ENCODE measurements around the gene DNA2.
A peak's percentile ranks its signal among the peaks of the same experiment; 100 is the strongest.

The DNA2 gene

GRCh38 chr10:68423522-68423921, 48.3 kb downstream of the DNA2 start:
- peak; percentile 99 for ATAC-seq
- Mint-ChIP-seq H3K27ac (peak overlapping the region; percentile 72), H3K4me3 (peak overlapping the region; percentile 28), H3K36me3 (ENCODE audit: low read depth) (peaks cover 51% of the 10 kb centered on the region), H3K27me3 (no peaks in the 10 kb centered on the region), H3K9me3 (no peaks in the 10 kb centered on the region), H3K4me1 (peaks cover 20% of the 10 kb centered on the region)
- peak; percentile 60 for DNase-seq

- ATAC-seq (no peak), DNase-seq (no peak)
- H3K9me3 Mint-ChIP-seq: no peaks in the 10 kb centered on the region
- peaks cover 16% of the 10 kb centered on the region for H3K4me1 Mint-ChIP-seq
- H3K36me3 Mint-ChIP-seq (ENCODE audit: low read depth): peaks cover 54% of the 10 kb centered on the region
- no peak overlapping the region for H3K4me3 Mint-ChIP-seq
- no peaks in the 10 kb centered on the region for H3K27me3 Mint-ChIP-seq
- no peak overlapping the region for H3K27ac Mint-ChIP-seq
Observed at GRCh38 chr10:68419376-68419775, 52.4 kb downstream of the DNA2 start.

DNA sequence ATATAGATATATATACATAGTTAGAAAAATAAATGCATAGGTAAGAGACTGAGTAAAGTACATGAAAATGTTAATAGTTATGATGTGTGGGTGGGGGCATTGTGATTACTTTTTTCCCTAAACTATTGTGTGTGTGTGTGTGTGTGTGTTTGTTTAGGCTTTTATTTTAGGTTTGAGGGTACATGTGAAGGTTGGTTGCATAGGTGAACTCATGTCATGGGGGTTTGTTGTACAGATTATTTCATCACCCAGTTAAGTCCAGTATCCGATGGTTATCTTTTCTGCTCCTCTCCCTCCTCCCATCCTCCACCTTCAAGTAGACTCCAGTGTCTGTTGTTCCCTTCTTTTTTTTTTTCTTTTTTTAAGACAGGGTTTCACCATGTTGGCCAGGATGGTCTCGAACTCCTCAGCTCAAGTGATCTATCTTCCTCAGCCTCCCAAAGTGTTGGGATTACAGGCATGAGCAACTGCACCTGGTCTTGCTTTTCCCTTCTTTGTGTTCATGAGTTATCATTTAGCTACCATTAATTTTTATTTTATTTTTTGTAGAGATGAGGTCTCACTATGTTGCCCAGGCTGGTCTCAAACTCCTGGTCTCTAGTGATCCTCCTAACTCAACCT, 62.8 kb downstream of the DNA2 start:
- H3K9me3 Mint-ChIP-seq: no peaks in the 10 kb centered on the region
- peaks cover 21% of the 10 kb centered on the region for H3K4me1 Mint-ChIP-seq
- no peaks in the 10 kb centered on the region for H3K27me3 Mint-ChIP-seq
- peak overlapping the region; percentile 6 for H3K27ac Mint-ChIP-seq
- H3K4me3 Mint-ChIP-seq: no peak overlapping the region
- ATAC-seq: no peak
- peaks cover 7% of the 10 kb centered on the region for H3K36me3 Mint-ChIP-seq (ENCODE audit: low read depth)
- no peak for DNase-seq

DNA sequence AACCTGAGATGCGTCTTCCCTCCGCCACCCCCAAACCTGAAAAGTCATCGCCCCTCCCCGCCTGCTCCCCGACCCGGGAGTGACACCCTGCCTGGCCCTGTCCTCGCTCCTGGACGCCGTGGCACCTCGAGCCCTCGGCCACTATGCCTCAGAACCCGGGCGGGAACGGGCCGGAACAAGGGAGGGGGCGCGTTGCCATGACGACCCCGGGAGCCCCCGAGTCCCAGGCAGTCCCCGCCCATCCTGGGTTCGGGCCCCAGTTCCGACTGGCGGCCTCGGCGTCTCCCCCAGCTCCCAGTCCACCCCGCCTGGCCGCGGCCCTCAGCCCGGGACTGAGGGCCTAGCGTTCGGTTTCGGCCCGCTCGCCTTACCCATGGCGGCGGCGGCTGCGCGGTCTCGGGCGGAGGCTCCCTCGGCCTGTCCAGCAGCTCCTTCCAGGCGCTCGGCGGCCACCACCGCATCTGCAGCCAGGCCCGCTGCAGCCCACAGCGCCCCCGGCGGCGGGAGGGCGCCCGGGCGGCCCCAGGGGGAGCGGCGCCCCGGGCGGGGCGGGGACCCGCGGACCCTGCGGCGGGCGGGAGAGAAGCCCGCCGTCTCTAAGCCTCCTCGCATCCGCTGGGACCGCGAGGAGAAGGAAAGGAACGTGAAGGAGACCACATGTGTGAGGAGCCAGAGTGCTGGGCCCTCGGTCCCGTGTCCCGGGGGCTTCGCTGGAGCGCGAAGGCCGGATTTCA, 64.8 kb downstream of the DNA2 start, which contains the start of gene RUFY2:
TSS of gene RUFY2 (minus strand) at position 463 of the 734 bp plus-strand sequence. CDS start at position 375, 88 bp downstream.
- Mint-ChIP-seq H3K4me1 (peaks cover 21% of the 10 kb centered on the region), H3K27me3 (no peaks in the 10 kb centered on the region), H3K36me3 (ENCODE audit: low read depth) (no peaks in the 10 kb centered on the region), H3K4me3 (peak within 1 kb of the TSS; percentile 87), H3K9me3 (no peaks in the 10 kb centered on the region), H3K27ac (peak within 1 kb of the TSS; percentile 81)
- ATAC-seq (peak; percentile 95), DNase-seq (peak; percentile 81)

- Mint-ChIP-seq H3K27ac (peak overlapping the region; percentile 78), H3K4me1 (peaks cover 21% of the 10 kb centered on the region), H3K27me3 (no peaks in the 10 kb centered on the region), H3K36me3 (ENCODE audit: low read depth) (no peaks in the 10 kb centered on the region), H3K4me3 (peak overlapping the region; percentile 87), H3K9me3 (no peaks in the 10 kb centered on the region)
- DNase-seq (peak; percentile 52), ATAC-seq (peak; percentile 41)
Observed at GRCh38 chr10:68406111-68406814, 65.5 kb downstream of the DNA2 start.

GRCh38 chr10:68403701-68404100, 68.1 kb downstream of the DNA2 start:
- peaks cover 21% of the 10 kb centered on the region for H3K4me1 Mint-ChIP-seq
- no peaks in the 10 kb centered on the region for H3K27me3 Mint-ChIP-seq
- H3K9me3 Mint-ChIP-seq: no peaks in the 10 kb centered on the region
- no peak overlapping the region for H3K27ac Mint-ChIP-seq
- DNase-seq (no peak), ATAC-seq (no peak)
- H3K36me3 Mint-ChIP-seq (ENCODE audit: low read depth): peaks cover 7% of the 10 kb centered on the region
- no peak overlapping the region for H3K4me3 Mint-ChIP-seq

GRCh38 chr10:68402276-68402675, 69.5 kb downstream of the DNA2 start:
- peaks cover 7% of the 10 kb centered on the region for H3K36me3 Mint-ChIP-seq (ENCODE audit: low read depth)
- H3K4me3 Mint-ChIP-seq: no peak overlapping the region
- DNase-seq (no peak), ATAC-seq (no peak)
- no peak overlapping the region for H3K27ac Mint-ChIP-seq
- no peaks in the 10 kb centered on the region for H3K9me3 Mint-ChIP-seq
- peaks cover 15% of the 10 kb centered on the region for H3K4me1 Mint-ChIP-seq
- H3K27me3 Mint-ChIP-seq: no peaks in the 10 kb centered on the region

- no peak for ATAC-seq
- Mint-ChIP-seq H3K9me3 (no peaks in the 10 kb centered on the region), H3K4me1 (no peaks in the 10 kb centered on the region), H3K27me3 (no peaks in the 10 kb centered on the region), H3K27ac (no peak overlapping the region), H3K4me3 (no peak overlapping the region), H3K36me3 (ENCODE audit: low read depth) (peaks cover 13% of the 10 kb centered on the region)
- no peak for DNase-seq
Observed at GRCh38 chr10:68397005-68397404, 74.8 kb downstream of the DNA2 start.

DNA sequence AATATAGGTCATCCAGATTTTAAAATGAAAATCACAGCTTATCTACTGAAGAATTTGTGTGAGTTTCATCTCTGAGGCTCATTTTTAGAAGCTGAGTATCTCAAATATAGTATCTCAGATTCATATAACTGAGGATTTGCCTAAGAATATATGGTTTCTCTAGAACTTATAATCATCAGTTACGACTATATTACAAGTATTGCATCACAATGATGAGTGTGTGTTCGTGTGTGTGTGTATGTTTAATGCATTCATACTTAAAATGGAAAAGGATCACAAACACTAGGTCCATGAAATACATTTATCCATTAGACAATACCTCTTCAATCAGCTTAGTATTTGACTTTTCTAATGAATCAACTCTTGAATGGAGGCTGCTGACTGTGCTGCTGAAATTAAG, 86.0 kb downstream of the DNA2 start:
- H3K27me3 Mint-ChIP-seq: no peaks in the 10 kb centered on the region
- H3K36me3 Mint-ChIP-seq (ENCODE audit: low read depth): peaks cover 25% of the 10 kb centered on the region
- no peak overlapping the region for H3K27ac Mint-ChIP-seq
- no peak for DNase-seq
- no peaks in the 10 kb centered on the region for H3K9me3 Mint-ChIP-seq
- H3K4me3 Mint-ChIP-seq: no peak overlapping the region
- no peak for ATAC-seq
- H3K4me1 Mint-ChIP-seq: no peaks in the 10 kb centered on the region

DNA sequence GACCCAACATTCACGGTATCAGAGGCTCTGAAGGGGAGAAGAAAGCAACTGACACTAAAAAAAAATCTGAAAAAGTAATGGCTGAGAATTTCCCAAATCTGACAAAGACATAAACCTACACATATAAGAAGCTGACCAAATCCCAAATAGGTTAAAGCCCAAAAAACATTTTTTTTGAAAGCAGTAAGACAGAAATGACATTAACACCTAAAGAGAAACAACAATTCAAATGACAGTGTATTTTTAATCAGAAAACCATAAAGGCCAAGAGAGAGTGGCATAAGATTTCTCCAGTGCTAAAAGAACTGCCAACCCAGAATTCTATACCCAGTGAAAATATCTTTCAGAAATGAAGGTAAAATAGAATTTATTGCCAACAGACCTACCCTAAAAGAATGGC, 100.2 kb downstream of the DNA2 start:
- H3K27me3 Mint-ChIP-seq: no peaks in the 10 kb centered on the region
- ATAC-seq (no peak), DNase-seq (no peak)
- H3K9me3 Mint-ChIP-seq: peaks cover 5% of the 10 kb centered on the region
- no peak overlapping the region for H3K4me3 Mint-ChIP-seq
- no peak overlapping the region for H3K27ac Mint-ChIP-seq
- H3K4me1 Mint-ChIP-seq: no peaks in the 10 kb centered on the region
- H3K36me3 Mint-ChIP-seq (ENCODE audit: low read depth): peaks cover 39% of the 10 kb centered on the region

DNA sequence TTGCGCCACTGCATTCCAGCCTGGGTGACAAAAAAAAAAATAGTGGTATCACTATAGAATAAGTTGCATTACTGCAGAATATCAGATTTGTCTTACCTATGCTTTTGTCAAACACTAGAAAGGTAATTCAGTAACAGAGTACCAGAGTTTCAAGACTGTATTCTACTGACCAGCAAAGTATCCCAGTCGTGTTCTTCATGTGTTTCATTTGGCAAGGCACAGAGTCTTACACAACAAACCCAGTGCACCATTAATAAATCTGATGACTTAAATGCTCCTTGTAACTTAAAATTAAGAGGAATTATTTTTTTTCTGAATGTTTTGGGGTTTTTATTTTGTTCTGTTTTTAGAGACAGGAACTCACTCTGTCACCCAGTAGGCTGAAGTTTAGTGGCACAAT, 104.7 kb downstream of the DNA2 start:
- Mint-ChIP-seq H3K36me3 (ENCODE audit: low read depth) (peaks cover 17% of the 10 kb centered on the region), H3K27me3 (no peaks in the 10 kb centered on the region), H3K9me3 (no peaks in the 10 kb centered on the region), H3K27ac (no peak overlapping the region), H3K4me1 (no peaks in the 10 kb centered on the region), H3K4me3 (no peak overlapping the region)
- ATAC-seq (no peak), DNase-seq (no peak)

DNA sequence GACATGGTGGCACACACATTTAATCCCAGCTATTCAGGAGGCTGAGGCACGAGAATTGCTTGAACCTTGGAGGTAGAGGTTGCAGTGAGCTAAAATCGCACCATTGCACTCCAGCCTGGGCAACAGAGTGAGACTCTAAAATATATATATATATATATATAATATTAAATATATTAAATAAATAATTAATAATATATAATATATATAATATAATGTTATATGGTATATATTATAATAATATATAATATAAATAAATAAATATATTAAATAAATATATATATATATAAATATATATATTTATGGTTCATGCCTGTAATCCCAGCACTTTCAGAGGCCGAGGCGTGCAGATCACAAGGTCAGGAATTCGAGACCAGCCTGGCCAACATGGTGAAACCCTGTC, 105.2 kb downstream of the DNA2 start:
- H3K4me3 Mint-ChIP-seq: no peak overlapping the region
- ATAC-seq (no peak), DNase-seq (no peak)
- H3K9me3 Mint-ChIP-seq: no peaks in the 10 kb centered on the region
- no peak overlapping the region for H3K27ac Mint-ChIP-seq
- no peaks in the 10 kb centered on the region for H3K4me1 Mint-ChIP-seq
- no peaks in the 10 kb centered on the region for H3K27me3 Mint-ChIP-seq
- peaks cover 15% of the 10 kb centered on the region for H3K36me3 Mint-ChIP-seq (ENCODE audit: low read depth)

- Mint-ChIP-seq H3K27ac (no peak overlapping the region), H3K4me3 (no peak overlapping the region), H3K4me1 (no peaks in the 10 kb centered on the region), H3K9me3 (no peaks in the 10 kb centered on the region), H3K27me3 (no peaks in the 10 kb centered on the region), H3K36me3 (ENCODE audit: low read depth) (peaks cover 12% of the 10 kb centered on the region)
- ATAC-seq: no peak
- DNase-seq: no peak
Observed at GRCh38 chr10:68365611-68366010, 106.2 kb downstream of the DNA2 start.

GRCh38 chr10:68364101-68364886, 107.5 kb downstream of the DNA2 start:
- Mint-ChIP-seq H3K4me3 (no peak overlapping the region), H3K27me3 (no peaks in the 10 kb centered on the region), H3K27ac (no peak overlapping the region), H3K4me1 (no peaks in the 10 kb centered on the region), H3K9me3 (no peaks in the 10 kb centered on the region), H3K36me3 (ENCODE audit: low read depth) (peaks cover 7% of the 10 kb centered on the region)
- ATAC-seq (no peak), DNase-seq (no peak)
